Liver (tissue), 9 donors: ENCODE measurements around the gene PDX1. TPM values are rescaled to one million over a fixed set of nuclear protein-coding genes. Genes with fewer than 3 reads are reported as not detected.
A peak's percentile ranks its signal among the peaks of the same experiment; 100 is the strongest.

Source experiments
- DNase-seq: peaks from one replicate; pipeline ENCODE4 v3.0.0-alpha.2; 2017; ENCODE audit warnings: low spot score
- H3K27ac ChIP-seq, 2 donors: one replicate each; pipeline ENCODE4 v1.7.0; 2013; ENCODE audit warnings: inconsistent platforms in 2 of 2, low read length in 2 of 2, control low read depth in 1 of 2, low read depth in 1 of 2, mild to moderate bottlenecking in 1 of 2
- H3K27me3 ChIP-seq, 4 donors: one replicate each; pipeline versions ENCODE4 v1.6.1 to v1.7.0; 2013; ENCODE audit warnings: low read length in 3 of 4, inconsistent platforms in 1 of 4, mild to moderate bottlenecking in 1 of 4, moderate library complexity in 1 of 4; ENCODE audit not compliant: control insufficient read depth in 4 of 4, insufficient read depth in 4 of 4
- H3K36me3 ChIP-seq, 4 donors: one replicate each; pipeline versions ENCODE4 v1.6.1 to v1.7.0; 2013; ENCODE audit warnings: low read length in 3 of 4, mild to moderate bottlenecking in 3 of 4, low read depth in 1 of 4, moderate library complexity in 1 of 4; ENCODE audit not compliant: control insufficient read depth in 4 of 4, insufficient read depth in 3 of 4
- H3K4me1 ChIP-seq, 4 donors: one replicate each; pipeline versions ENCODE4 v1.6.1 to v1.7.0; 2013; ENCODE audit warnings: low read length in 3 of 4, mild to moderate bottlenecking in 3 of 4, moderate library complexity in 1 of 4; ENCODE audit not compliant: control insufficient read depth in 4 of 4, insufficient read depth in 4 of 4
- H3K4me3 ChIP-seq, 3 donors: one replicate each; pipeline versions ENCODE4 v1.6.1 to v1.7.0; 2013; ENCODE audit warnings: low read length in 3 of 3, control low read depth in 1 of 3, low read depth in 1 of 3, mild to moderate bottlenecking in 1 of 3
- H3K9ac ChIP-seq, 2 donors: one replicate each; pipeline ENCODE4 v1.7.0; 2013; ENCODE audit warnings: low read length in 2 of 2, mild to moderate bottlenecking in 2 of 2, moderate library complexity in 2 of 2, control low read depth in 1 of 2, low read depth in 1 of 2
- H3K9me3 ChIP-seq, 4 donors: one replicate each; pipeline versions ENCODE4 v1.6.1 to v1.7.0; 2013; ENCODE audit warnings: low read length in 3 of 4; ENCODE audit not compliant: control insufficient read depth in 4 of 4
- CTCF ChIP-seq: fragments of 150-350 bp; IDR thresholded peaks from 2 replicates; pipeline ENCODE4 v1.5.1; 2017; ENCODE audit warnings: improper control_type of control experiment, low read depth, low read length; ENCODE audit not compliant: missing input control
- EGR1 ChIP-seq, 2 donors: IDR thresholded peaks; 2 replicates each; pipeline ENCODE4 v1.6.1; 2016 to 2018; ENCODE audit warnings: antibody characterized with exemption in 2 of 2, low read depth in 2 of 2
- FOXA1 ChIP-seq: IDR thresholded peaks from 2 replicates; pipeline ENCODE4 v1.6.1; 2016; ENCODE audit warnings: antibody characterized with exemption
- GABPA ChIP-seq, 2 donors: IDR thresholded peaks in 1 of 2; conservative IDR thresholded peaks in 1 of 2; 2 replicates each; pipeline ENCODE4 v1.6.1; 2016; ENCODE audit warnings: antibody characterized with exemption in 2 of 2, mild to moderate bottlenecking in 1 of 2, moderate library complexity in 1 of 2
- HNF4G ChIP-seq: IDR thresholded peaks from 2 replicates; pipeline ENCODE4 v1.6.1; 2016; ENCODE audit warnings: antibody characterized with exemption
- JUND ChIP-seq, 2 donors: IDR thresholded peaks; 2 replicates each; pipeline ENCODE4 v1.6.1; 2016; ENCODE audit warnings: antibody characterized with exemption in 2 of 2
- NR2F2 ChIP-seq: IDR thresholded peaks from 2 replicates; pipeline ENCODE4 v1.6.1; 2016; ENCODE audit warnings: antibody characterized with exemption
- RAD21 ChIP-seq, 2 donors: IDR thresholded peaks; 2 replicates each; pipeline ENCODE4 v1.6.1; 2016; ENCODE audit warnings: antibody characterized with exemption in 2 of 2, mild to moderate bottlenecking in 2 of 2
- RXRA ChIP-seq, 2 donors: IDR thresholded peaks; 2 replicates each; pipeline ENCODE4 v1.6.1; 2017 to 2018; ENCODE audit warnings: antibody characterized with exemption in 2 of 2, mild to moderate bottlenecking in 1 of 2
- TAF1 ChIP-seq: conservative IDR thresholded peaks from 2 replicates; pipeline ENCODE4 v1.6.1; 2016; ENCODE audit warnings: antibody characterized with exemption, mild to moderate bottlenecking
- ZBTB33 ChIP-seq: IDR thresholded peaks from 2 replicates; pipeline ENCODE4 v1.6.1; 2016; ENCODE audit warnings: antibody characterized with exemption
- WGBS: extraction: QIAGEN DNeasy Blood & Tissue Kit; methylation state at CpG from one replicate; pipeline ENCODE4 v1.1.7; 2013; 5-methylcytosine and 5-hydroxymethylcytosine counted together
- polyA plus RNA-seq, 2 donors: library from polyadenylated mRNA; stranded (reverse) in 1 of 2; unstranded in 1 of 2; fragments of 200-250 nt in 1 of 2; fragments of >200 nt in 1 of 2; fragmentation: Nextera tagmentation in 1 of 2; extraction: Ambion mirVana in 1 of 2; gene quantifications; one replicate each; pipeline versions ENCODE4 v1.2.1 to v1.2.3, GENCODE V29; 2013 to 2015
- total RNA-seq, 2 donors: library from RNA; depleted of rRNA; stranded (reverse); fragments of >200 nt; gene quantifications; one replicate each; pipeline ENCODE4 v1.2.3, GENCODE V29; 2014
- TF ChIP-seq, protein P1 (sequence below): IDR thresholded peaks from 2 replicates; pipeline ENCODE4 v1.6.1; 2016; ENCODE audit warnings: antibody characterized with exemption
- TF ChIP-seq, protein P2 (sequence below): IDR thresholded peaks from 2 replicates; pipeline ENCODE4 v1.6.1; 2016; ENCODE audit warnings: antibody characterized with exemption
- TF ChIP-seq, protein P3 (sequence below): IDR thresholded peaks from 2 replicates; pipeline ENCODE4 v1.6.1; 2016; ENCODE audit warnings: antibody characterized with exemption, mild to moderate bottlenecking
- donor health status: healthy.
- donor health status: healthy.
- donor health status: healthy.
- donor health status: healthy.
- donor health status: healthy.

PDX1 gene
- total and polyA plus RNA-seq, 4 donors = 0.08 to 0.16 (median 0.10) TPM; not detected in 1

DNA sequence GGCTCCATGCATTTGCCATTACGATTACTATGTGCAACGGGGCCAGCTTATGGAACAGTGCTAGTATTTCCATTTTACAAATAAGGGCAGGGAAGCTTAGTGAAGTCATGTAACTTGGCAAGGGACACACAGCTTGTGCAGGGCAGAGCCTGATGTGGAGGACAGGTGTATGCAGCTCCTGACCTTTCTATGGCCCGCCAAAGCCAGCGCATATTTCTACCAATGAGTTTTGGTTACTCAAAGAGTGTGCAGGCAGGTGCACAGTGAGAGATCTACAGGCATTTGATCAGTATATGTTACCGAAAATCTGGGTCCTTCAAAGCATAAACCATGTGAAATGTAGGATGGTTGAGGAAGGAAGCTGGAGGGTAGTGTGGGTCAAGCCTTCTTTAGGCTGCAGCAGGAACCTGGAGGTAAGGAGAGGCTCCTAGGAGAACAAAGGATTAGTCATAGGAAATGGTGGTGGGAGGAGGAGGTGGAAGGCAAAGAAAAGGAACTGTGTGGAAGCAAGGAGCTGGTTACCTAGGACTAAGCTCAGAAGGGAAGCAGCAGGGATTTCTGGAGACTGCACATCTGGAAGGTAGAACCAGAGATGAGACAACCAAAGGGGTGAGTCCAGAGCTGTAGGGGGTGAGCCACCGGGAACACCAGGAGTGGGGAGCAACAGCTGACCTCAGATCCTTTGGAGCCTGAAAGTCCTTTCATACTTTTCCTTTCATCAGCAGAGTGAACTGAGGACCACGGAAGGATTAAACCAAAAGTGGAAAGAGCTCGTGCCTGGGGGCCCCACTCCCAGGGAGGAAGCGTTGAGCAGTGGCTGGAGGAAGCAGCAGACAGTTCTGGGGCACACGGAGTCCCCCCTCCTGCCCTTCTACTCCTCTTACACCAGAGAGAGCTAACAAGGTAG is 4.2 kb upstream of the PDX1 start:
- no peak overlapping the region for H3K27ac ChIP-seq
- no peak overlapping the region for H3K9ac ChIP-seq
- peaks cover 6 to 24% (median 18%) of the 10 kb centered on the region in 4 donors for H3K4me1 ChIP-seq
- no peak overlapping the region for H3K4me3 ChIP-seq
- 59% methylated on average over 10 of the region's 10 CpGs for WGBS
- H3K27me3 ChIP-seq = peaks cover 0 to 14% (median 6%) of the 10 kb centered on the region in 4 donors
- no peaks in the 10 kb centered on the region for H3K36me3 ChIP-seq
- no peaks in the 10 kb centered on the region for H3K9me3 ChIP-seq
- DNase-seq = no peak
- TF ChIP-seq ZBTB33 = no peak

DNA sequence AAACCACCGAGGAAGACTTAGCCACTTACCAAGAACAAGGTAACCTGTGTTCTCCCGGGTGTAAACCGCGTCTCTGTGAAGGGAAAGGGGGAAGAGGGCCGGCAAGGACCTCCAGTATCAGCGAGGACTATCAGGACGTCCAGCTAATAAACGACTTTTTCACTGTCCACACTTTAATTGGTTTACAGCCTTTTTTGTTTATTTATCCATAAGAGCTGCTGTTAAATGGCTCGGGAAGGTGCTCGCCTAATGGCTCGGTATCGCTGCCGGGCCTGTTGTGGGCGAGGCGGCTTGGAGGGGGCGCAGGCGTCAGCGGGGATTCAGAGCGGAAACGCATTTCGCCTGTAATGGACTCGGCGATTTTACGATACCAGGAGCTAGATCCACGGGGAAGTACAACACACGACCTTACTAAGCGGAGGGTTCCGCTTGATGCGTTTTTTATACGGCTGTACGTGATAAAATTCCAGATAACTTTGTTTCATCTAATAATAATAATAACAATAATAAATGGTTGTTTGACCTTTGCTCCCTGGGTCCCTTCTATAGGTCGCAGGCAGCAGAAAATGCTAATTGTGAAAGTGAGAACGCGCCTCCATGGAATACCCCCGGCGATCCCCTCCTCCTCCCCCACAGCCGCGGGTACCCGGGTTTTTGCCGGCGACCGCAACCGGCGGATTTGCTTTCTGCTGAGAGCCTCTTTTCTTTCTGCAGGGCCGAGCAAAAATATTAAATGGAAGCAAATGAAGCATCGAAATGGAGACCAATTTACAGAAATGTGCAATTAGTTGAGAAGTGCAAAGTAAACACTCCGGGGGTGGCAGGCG is 2.5 kb upstream of the PDX1 start:
- Histone ChIP-seq H3K36me3 (no peaks in the 10 kb centered on the region), H3K27ac (no peak overlapping the region), H3K27me3 (peaks cover 0 to 14% (median 8%) of the 10 kb centered on the region in 4 donors), H3K4me1 (peaks cover 14 to 37% (median 29%) of the 10 kb centered on the region in 4 donors), H3K9ac (no peak overlapping the region), H3K4me3 (no peak overlapping the region), H3K9me3 (no peaks in the 10 kb centered on the region)
- no peak for TF ChIP-seq GABPA (IDR thresholded peaks at IDR 0.05 in 1 of 2, conservative IDR thresholded peaks at IDR 0.05 in 1 of 2)
- TF ChIP-seq, protein P1, sequence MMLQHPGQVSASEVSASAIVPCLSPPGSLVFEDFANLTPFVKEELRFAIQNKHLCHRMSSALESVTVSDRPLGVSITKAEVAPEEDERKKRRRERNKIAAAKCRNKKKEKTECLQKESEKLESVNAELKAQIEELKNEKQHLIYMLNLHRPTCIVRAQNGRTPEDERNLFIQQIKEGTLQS = no peak
- no peak for TF ChIP-seq TAF1
- WGBS = 7% methylated on average over 48 of the region's 48 CpGs
- no peak for DNase-seq

DNA sequence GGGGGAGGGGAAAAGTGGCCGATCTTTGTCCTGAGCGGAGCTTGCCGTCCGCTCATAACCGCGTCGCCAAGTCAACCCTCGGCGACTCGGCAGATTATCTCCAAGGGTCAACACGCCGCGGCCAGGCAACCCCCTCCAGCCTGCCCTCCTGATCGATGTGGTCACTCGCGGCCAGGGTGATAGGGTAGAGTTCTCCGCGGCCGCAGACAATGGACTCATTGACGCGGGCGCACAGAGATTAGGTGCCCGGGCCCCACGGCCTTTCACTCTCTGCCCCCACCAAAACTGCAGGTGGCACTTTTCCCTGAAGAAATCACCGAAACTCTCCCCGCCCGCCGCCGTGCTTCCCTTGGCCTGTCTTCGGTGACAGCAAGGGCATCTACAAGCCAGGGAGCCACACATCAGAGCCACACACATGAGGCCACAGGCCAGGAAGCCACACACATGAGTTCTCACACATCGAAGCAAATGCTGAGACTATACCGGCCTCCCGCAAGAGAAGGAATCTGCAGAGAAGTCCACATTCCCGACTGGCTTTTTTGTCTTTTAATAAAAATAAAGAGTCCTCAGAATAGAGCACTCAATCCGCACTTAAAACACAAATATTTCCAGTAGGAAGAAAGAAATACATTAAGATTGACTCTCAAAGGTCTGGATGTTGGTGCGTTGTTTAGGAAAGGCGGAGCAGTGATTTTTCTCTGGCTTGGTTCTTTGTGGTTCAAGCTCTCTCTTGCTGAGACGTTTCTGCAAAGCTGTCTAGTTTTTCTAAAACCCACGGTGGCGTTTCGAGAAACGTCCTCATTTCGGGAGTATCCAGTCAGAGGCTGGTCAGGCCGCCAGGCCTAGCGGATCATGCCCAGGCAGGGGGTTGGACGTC is 1.5 kb upstream of the PDX1 start:
- TF ChIP-seq JUND (IDR thresholded peaks at IDR 0.05) (no peak), TAF1 (no peak), HNF4G (no peak), FOXA1 (no peak), CTCF (no peak), NR2F2 (no peak), GABPA (IDR thresholded peaks at IDR 0.05 in 1 of 2, conservative IDR thresholded peaks at IDR 0.05 in 1 of 2) (no peak), RAD21 (IDR thresholded peaks at IDR 0.05) (no peak), RXRA (IDR thresholded peaks at IDR 0.05) (no peak), EGR1 (IDR thresholded peaks at IDR 0.05; ENCODE audit: low read depth in 2 of 2) (no peak)
- TF ChIP-seq, protein P2, sequence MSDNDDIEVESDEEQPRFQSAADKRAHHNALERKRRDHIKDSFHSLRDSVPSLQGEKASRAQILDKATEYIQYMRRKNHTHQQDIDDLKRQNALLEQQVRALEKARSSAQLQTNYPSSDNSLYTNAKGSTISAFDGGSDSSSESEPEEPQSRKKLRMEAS = no peak
- TF ChIP-seq, protein P3, sequence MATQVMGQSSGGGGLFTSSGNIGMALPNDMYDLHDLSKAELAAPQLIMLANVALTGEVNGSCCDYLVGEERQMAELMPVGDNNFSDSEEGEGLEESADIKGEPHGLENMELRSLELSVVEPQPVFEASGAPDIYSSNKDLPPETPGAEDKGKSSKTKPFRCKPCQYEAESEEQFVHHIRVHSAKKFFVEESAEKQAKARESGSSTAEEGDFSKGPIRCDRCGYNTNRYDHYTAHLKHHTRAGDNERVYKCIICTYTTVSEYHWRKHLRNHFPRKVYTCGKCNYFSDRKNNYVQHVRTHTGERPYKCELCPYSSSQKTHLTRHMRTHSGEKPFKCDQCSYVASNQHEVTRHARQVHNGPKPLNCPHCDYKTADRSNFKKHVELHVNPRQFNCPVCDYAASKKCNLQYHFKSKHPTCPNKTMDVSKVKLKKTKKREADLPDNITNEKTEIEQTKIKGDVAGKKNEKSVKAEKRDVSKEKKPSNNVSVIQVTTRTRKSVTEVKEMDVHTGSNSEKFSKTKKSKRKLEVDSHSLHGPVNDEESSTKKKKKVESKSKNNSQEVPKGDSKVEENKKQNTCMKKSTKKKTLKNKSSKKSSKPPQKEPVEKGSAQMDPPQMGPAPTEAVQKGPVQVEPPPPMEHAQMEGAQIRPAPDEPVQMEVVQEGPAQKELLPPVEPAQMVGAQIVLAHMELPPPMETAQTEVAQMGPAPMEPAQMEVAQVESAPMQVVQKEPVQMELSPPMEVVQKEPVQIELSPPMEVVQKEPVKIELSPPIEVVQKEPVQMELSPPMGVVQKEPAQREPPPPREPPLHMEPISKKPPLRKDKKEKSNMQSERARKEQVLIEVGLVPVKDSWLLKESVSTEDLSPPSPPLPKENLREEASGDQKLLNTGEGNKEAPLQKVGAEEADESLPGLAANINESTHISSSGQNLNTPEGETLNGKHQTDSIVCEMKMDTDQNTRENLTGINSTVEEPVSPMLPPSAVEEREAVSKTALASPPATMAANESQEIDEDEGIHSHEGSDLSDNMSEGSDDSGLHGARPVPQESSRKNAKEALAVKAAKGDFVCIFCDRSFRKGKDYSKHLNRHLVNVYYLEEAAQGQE = no peak
- peaks cover 8 to 17% (median 13%) of the 10 kb centered on the region in 4 donors for H3K27me3 ChIP-seq
- peak overlapping the region in 1 of 3 donors; percentile 18 for H3K4me3 ChIP-seq
- H3K4me1 ChIP-seq = peaks cover 14 to 37% (median 29%) of the 10 kb centered on the region in 4 donors
- WGBS = 11% methylated on average over 46 of the region's 46 CpGs
- no peak overlapping the region for H3K27ac ChIP-seq
- H3K9me3 ChIP-seq = no peaks in the 10 kb centered on the region
- DNase-seq = no peak
- no peaks in the 10 kb centered on the region for H3K36me3 ChIP-seq
- H3K9ac ChIP-seq = no peak overlapping the region
